SK-N-SH (cell line): ENCODE data around the gene OCA2. TPM values are rescaled to one million over a fixed set of nuclear protein-coding genes. Genes with fewer than 3 reads are reported as not detected.

Source experiments
- CTCF ChIA-PET: fragments of 300-600, 350-600 bp; formaldehyde crosslinking; extraction: SDS; loops from one replicate; lab custom pipeline; 2021; lab: Yijun Ruan, JAX
- POLR2A ChIA-PET: fragments of 350-600 bp; sonication (Branson Sonifier 250); formaldehyde crosslinking; extraction: SDS; loops from one replicate; lab custom pipeline; 2020; ENCODE audit warnings: antibody characterized with exemption, inconsistent platforms; lab: Yijun Ruan, JAX
- DNase-seq: peaks from one replicate; pipeline ENCODE4 v3.0.0; 2012
- H2AFZ ChIP-seq: fragments of 200-600 bp; sonication (generic); 2 replicates; pipeline ENCODE4 v1.8.1; 2016; ENCODE audit warnings: antibody characterized with exemption, mild to moderate bottlenecking, low read depth
- H3F3A ChIP-seq: fragments of 200-600 bp; sonication (generic); replicated peaks from 2 replicates; pipeline ENCODE3; 2016; ENCODE audit warnings: antibody characterized with exemption, mild to moderate bottlenecking; ENCODE audit not compliant: insufficient read depth
- H3K27ac ChIP-seq, 2 experiments: fragments of 200-500 bp in 1 of 2; fragments of 200-600 bp in 1 of 2; sonication (Bioruptor generic) in 1 of 2; sonication (generic), shearing (Covaris generic) in 1 of 2; 2 replicates each; pipeline versions ENCODE4 v1.5.1 to v1.6.1; 2014 to 2016; ENCODE audit warnings: low read depth in 2 of 2, inconsistent platforms in 1 of 2, low read length in 1 of 2, mild to moderate bottlenecking in 1 of 2, mixed read lengths in 1 of 2
- H3K27me3 ChIP-seq: fragments of 200-600 bp; sonication (generic), shearing (Covaris generic); 2 replicates; pipeline ENCODE4 v1.6.1; 2016; ENCODE audit warnings: mixed run types; ENCODE audit not compliant: insufficient read depth
- H3K36me3 ChIP-seq, 2 experiments: fragments of 200-500 bp in 1 of 2; fragments of 200-600 bp in 1 of 2; sonication (Bioruptor generic) in 1 of 2; sonication (generic) in 1 of 2; replicated peaks in 1 of 2; 2 replicates each; pipeline versions ENCODE3 to v1.5.1; 2014 to 2016; ENCODE audit warnings: low read length in 1 of 2, mild to moderate bottlenecking in 1 of 2; ENCODE audit not compliant: insufficient read depth in 2 of 2, control insufficient read depth in 1 of 2
- H3K4me1 ChIP-seq, 2 experiments: fragments of 200-500 bp in 1 of 2; fragments of 200-600 bp in 1 of 2; sonication (Bioruptor generic) in 1 of 2; sonication (generic), shearing (Covaris generic) in 1 of 2; 2 replicates each; pipeline versions ENCODE4 v1.5.1 to v1.6.1; 2014 to 2016; ENCODE audit warnings: low read depth in 1 of 2, low read length in 1 of 2, mixed run types in 1 of 2; ENCODE audit not compliant: insufficient read depth in 2 of 2, control insufficient read depth in 1 of 2
- H3K4me2 ChIP-seq: fragments of 200-600 bp; sonication (generic), shearing (Covaris generic); 2 replicates; pipeline ENCODE4 v1.6.1; 2017; ENCODE audit warnings: mixed run types
- H3K4me3 ChIP-seq, 2 experiments: fragments of 200-500 bp in 1 of 2; fragments of 200-600 bp in 1 of 2; sonication (Bioruptor generic) in 1 of 2; sonication (generic), shearing (Covaris generic) in 1 of 2; 2 replicates each; pipeline versions ENCODE4 v1.5.1 to v1.8.1; 2014 to 2016; ENCODE audit warnings: low read depth in 2 of 2, inconsistent platforms in 1 of 2, low read length in 1 of 2, mild to moderate bottlenecking in 1 of 2, mixed read lengths in 1 of 2, moderate library complexity in 1 of 2
- H3K79me2 ChIP-seq: fragments of 200-600 bp; sonication (generic); 2 replicates; pipeline ENCODE4 v1.8.1; 2017; ENCODE audit warnings: mild to moderate bottlenecking; ENCODE audit not compliant: insufficient read depth
- H3K9ac ChIP-seq: fragments of 200-600 bp; sonication (generic); 2 replicates; pipeline ENCODE4 v1.6.1; 2017; ENCODE audit warnings: mixed run types
- H3K9me2 ChIP-seq: fragments of 200-600 bp; sonication (generic); 2 replicates; pipeline ENCODE4 v1.6.1; 2017; ENCODE audit warnings: mixed run types
- H3K9me3 ChIP-seq: fragments of 200-600 bp; sonication (generic); 2 replicates; pipeline ENCODE4 v1.6.1; 2017; ENCODE audit warnings: mixed run types, mild to moderate bottlenecking, moderate library complexity
- H4K20me1 ChIP-seq: fragments of 200-600 bp; sonication (generic); 2 replicates; pipeline ENCODE4 v1.6.1; 2017; ENCODE audit warnings: mild to moderate bottlenecking, mixed run types; ENCODE audit not compliant: insufficient read depth
- CHD2 ChIP-seq: fragments of 150-350 bp; IDR thresholded peaks from 2 replicates; pipeline ENCODE4 v1.6.1; 2018; ENCODE audit warnings: low read length; ENCODE audit not compliant: partially characterized antibody
- FOXJ3 ChIP-seq: sonication (generic); formaldehyde crosslinking; IDR thresholded peaks from 2 replicates; pipeline ENCODE4 v1.5.1; 2020; ENCODE audit warnings: mild to moderate bottlenecking, missing genetic modification reagents
- GATA2 ChIP-seq: sonication (generic); formaldehyde crosslinking; IDR thresholded peaks from 2 replicates; pipeline ENCODE4 v1.5.0; 2020; ENCODE audit warnings: mild to moderate bottlenecking, missing genetic modification reagents
- MAX ChIP-seq: IDR thresholded peaks from 2 replicates; pipeline ENCODE4 v1.4.0; 2012; ENCODE audit warnings: low read depth
- NRF1 ChIP-seq: IDR thresholded peaks from 2 replicates; pipeline ENCODE4 v1.6.1; 2012; ENCODE audit warnings: low read depth, mild to moderate bottlenecking, low read length
- POLR2AphosphoS5 ChIP-seq: IDR thresholded peaks from 2 replicates; pipeline ENCODE4 v1.6.1; 2012; ENCODE audit warnings: low read depth, low read length
- REST ChIP-seq: IDR thresholded peaks from 2 replicates; pipeline ENCODE4 v1.6.1; 2012; ENCODE audit warnings: mild to moderate bottlenecking, low read depth, low read length, moderate library complexity
- RFX5 ChIP-seq: IDR thresholded peaks from 2 replicates; pipeline ENCODE4 v1.6.1; 2012; ENCODE audit warnings: mild to moderate bottlenecking, improper control_type of control experiment, low read length
- RXRA ChIP-seq: IDR thresholded peaks from 2 replicates; pipeline ENCODE4 v1.4.0; 2012; ENCODE audit warnings: low read depth, mild to moderate bottlenecking, borderline replicate concordance
- SIN3A ChIP-seq: IDR thresholded peaks from 2 replicates; pipeline ENCODE4 v1.6.1; 2012; ENCODE audit warnings: low read depth, mild to moderate bottlenecking, low read length, moderate library complexity, borderline replicate concordance
- USF2 ChIP-seq: fragments of 150-350 bp; IDR thresholded peaks from 2 replicates; pipeline ENCODE4 v1.6.1; 2017; ENCODE audit warnings: antibody characterized with exemption, low read length, low read depth, borderline replicate concordance
- WGBS: methylation state at CpG from one replicate; pipeline ENCODE4 v1.1.6; 2017; ENCODE audit warnings: low lambda C conversion rate; 5-methylcytosine and 5-hydroxymethylcytosine counted together
- polyA plus RNA-seq, 3 experiments: library from polyadenylated mRNA; depleted of rRNA; stranded (reverse); fragments of >200 nt; gene quantifications; 2 replicates each; pipeline ENCODE4 v1.2.3, GENCODE V29; 2012

OCA2 gene
- polyA plus RNA-seq, 1 of the 3 experiments (the other 2 are of a cell fraction): 0.16 TPM

GRCh38 chr15:27866505-27867165, 232.5 kb downstream of the OCA2 start:
- ChIA-PET POLR2A (no interaction called here), CTCF (no interaction called here)
- Histone ChIP-seq H3K4me2 (no peak overlapping the region), H2AFZ (no peak overlapping the region), H3K4me3 (no peak overlapping the region), H3K79me2 (no peaks in the 10 kb centered on the region), H3K27me3 (no peaks in the 10 kb centered on the region), H3K36me3 (no peaks in the 10 kb centered on the region), H4K20me1 (no peaks in the 10 kb centered on the region), H3K4me1 (peaks cover 0 to 6% of the 10 kb centered on the region in 2 experiments; a peak in 1 of 4 replicates), H3F3A (no peaks in the 10 kb centered on the region), H3K27ac (no peak overlapping the region), H3K9me3 (no peaks in the 10 kb centered on the region), H3K9ac (no peak overlapping the region), H3K9me2 (no peaks in the 10 kb centered on the region)
- DNase-seq: no peak
- TF ChIP-seq SIN3A: no peak
- no peak for TF ChIP-seq CHD2
- TF ChIP-seq USF2: no peak
- TF ChIP-seq RFX5: no peak
- TF ChIP-seq GATA2 (CRISPR knock-in tag): no peak
- no peak for TF ChIP-seq REST
- TF ChIP-seq NRF1: no peak
- no peak for TF ChIP-seq FOXJ3 (CRISPR knock-in tag)
- TF ChIP-seq POLR2AphosphoS5: no peak
- no peak for TF ChIP-seq RXRA
- 33% methylated on average over 10 of the region's 10 CpGs for WGBS

DNA sequence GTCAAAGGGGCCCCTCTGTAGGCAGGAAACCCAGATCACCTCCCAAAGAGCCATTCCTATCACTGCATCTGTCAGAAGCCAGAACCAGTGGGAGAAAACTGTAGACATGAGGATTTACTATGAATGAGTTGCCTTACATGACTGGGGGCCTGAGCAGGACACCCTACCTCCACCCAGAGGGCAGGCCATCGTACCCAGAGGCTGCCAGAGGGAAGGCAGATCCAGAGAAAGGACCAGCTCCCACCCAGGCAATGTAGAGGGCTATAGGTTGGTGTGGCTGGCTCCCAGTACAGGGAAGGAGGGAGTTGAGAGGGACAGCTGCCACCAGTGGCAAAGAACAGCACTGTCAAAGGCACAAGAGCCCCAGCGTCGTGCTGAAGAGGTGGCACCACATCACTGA, 233.2 kb downstream of the OCA2 start:
- TF ChIP-seq MAX: no peak
- Histone ChIP-seq H3K4me3 (no peak overlapping the region), H3K4me2 (no peak overlapping the region), H3K9me2 (no peaks in the 10 kb centered on the region), H4K20me1 (no peaks in the 10 kb centered on the region), H3K9ac (no peak overlapping the region), H2AFZ (no peak overlapping the region), H3K27me3 (no peaks in the 10 kb centered on the region), H3K27ac (no peak overlapping the region), H3K9me3 (no peaks in the 10 kb centered on the region), H3K36me3 (no peaks in the 10 kb centered on the region), H3K79me2 (no peaks in the 10 kb centered on the region), H3F3A (no peaks in the 10 kb centered on the region), H3K4me1 (peaks cover 0 to under 1% of the 10 kb centered on the region in 2 experiments; a peak in 1 of 4 replicates)
- 38% methylated on average over 3 of the region's 3 CpGs for WGBS
- CTCF ChIA-PET: no interaction called here
- POLR2A ChIA-PET: no interaction called here
- no peak for DNase-seq
